Muscle layer of duodenum (tissue), 2 donors: ENCODE measurements around the gene TMEM140.
"Not testable (repeated sequence)": the region's sequence is repeated elsewhere in the genome, so short reads cannot be mapped to it uniquely, and the experiment has no call there.

Experiments
- H3K27ac ChIP-seq: one replicate; pipeline ENCODE4 v1.7.0; 2013; ENCODE audit warnings: mild to moderate bottlenecking, low read length
- H3K27me3 ChIP-seq: one replicate; pipeline ENCODE4 v1.7.0; 2013; ENCODE audit warnings: low read depth, mild to moderate bottlenecking, control low read depth, low read length
- H3K36me3 ChIP-seq, 2 donors: one replicate each; pipeline ENCODE4 v1.7.0; 2013; ENCODE audit warnings: low read length in 2 of 2, control low read depth in 1 of 2, mild to moderate bottlenecking in 1 of 2; ENCODE audit not compliant: insufficient read depth in 2 of 2, control insufficient read depth in 1 of 2
- H3K4me1 ChIP-seq, 2 donors: one replicate each; pipeline ENCODE4 v1.7.0; 2013; ENCODE audit warnings: low read length in 2 of 2, mild to moderate bottlenecking in 2 of 2, control low read depth in 1 of 2, moderate library complexity in 1 of 2; ENCODE audit not compliant: insufficient read depth in 2 of 2, control insufficient read depth in 1 of 2
- H3K4me3 ChIP-seq, 2 donors: one replicate each; pipeline ENCODE4 v1.7.0; 2013; ENCODE audit warnings: low read length in 2 of 2, low read depth in 1 of 2, mild to moderate bottlenecking in 1 of 2
- H3K9me3 ChIP-seq, 2 donors: one replicate each; pipeline ENCODE4 v1.7.0; 2013; ENCODE audit warnings: low read length in 2 of 2, control low read depth in 1 of 2, mild to moderate bottlenecking in 1 of 2; ENCODE audit not compliant: control insufficient read depth in 1 of 2
- donor health status: healthy.

The TMEM140 gene

DNA sequence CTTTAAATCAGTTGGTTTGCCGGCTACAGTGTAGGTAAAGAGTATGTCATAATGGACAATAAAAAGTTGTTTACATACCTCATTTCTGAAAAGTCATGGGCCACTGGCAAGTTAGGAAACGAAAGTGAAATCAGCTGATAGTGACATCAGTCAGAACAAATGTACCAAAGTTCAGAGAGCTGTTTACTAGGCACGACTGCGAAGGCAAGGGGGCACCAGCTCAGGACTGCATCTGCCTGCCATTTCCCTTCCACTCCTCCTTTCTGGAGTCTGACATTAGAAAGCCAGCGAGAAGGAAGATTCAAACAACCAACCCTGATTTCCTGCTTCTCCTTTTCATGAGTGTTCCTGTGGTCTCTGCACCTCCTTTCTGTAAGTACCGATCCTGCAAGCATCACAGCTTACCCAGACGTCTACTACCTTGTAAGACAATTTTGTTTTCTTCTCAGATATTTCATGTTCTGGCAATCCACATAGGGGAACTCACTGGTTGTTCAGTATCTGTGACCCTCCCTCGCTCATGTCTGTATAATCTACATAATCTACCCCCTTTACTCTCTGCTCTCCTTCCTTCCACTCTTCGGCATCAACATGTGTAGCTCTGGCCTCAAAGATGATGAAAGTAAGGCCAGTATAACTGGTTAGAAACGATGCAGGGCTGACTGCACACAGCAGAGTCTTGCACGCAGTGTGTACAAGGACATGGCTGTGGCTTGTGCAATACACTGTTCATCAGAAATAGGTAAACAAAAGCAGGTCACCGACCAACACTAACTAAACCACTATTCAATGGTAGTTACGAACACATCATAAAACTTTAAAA lies at the start of gene TMEM140:
TSS of gene TMEM140 (plus strand) at position 174 of the 823 bp plus-strand sequence. CDS start 16,370 bp downstream, outside the sequence.
- H3K36me3 ChIP-seq = peaks cover 0 to 10% of the 10 kb centered on the region in 2 donors
- H3K27ac ChIP-seq = peak within 1 kb of the TSS; percentile 100
- no peaks in the 10 kb centered on the region for H3K9me3 ChIP-seq
- H3K4me3 ChIP-seq = peak within 1 kb of the TSS; percentile 71 to 94
- no peaks in the 10 kb centered on the region for H3K27me3 ChIP-seq
- peaks cover 5 to 7% of the 10 kb centered on the region in 2 donors for H3K4me1 ChIP-seq

DNA sequence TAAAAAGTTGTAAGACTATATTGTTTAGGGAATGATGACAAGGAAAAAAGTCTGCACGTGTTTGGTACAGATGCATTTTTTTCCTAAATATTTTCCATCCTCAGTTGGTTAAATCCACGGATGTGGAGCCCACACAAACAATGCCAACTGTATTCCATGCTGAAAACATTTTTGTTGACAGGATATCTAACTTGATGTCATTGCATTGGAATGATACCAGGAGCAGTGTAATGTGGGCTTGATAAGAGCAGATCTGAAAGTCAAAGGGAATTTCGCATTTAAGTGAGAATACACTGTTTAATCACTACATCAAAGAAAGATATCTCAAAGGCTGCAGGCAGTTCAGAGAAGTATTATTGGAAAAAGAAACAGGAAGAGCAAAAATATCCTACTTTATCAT lies 49.5 kb upstream of the TMEM140 start:
- H3K9me3 ChIP-seq = no peaks in the 10 kb centered on the region
- H3K27me3 ChIP-seq = no peaks in the 10 kb centered on the region

DNA sequence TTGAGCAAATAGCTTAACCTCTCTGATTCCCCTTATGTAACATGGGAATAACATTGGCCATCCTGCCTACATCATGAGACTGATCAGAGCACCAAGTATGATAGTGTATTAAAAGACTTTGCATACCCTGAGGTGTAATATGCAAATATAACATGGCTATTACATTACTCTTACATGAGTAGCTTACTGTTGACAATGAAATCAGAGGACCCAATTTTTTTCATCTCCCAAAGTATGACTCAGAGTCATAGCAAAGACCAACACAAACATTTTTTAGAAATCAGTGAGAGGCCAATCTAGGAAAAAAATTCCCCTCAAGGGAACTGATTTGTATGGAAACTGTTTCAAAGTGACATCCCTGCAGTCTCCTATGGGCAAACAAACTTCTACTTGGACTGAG lies 47.0 kb upstream of the TMEM140 start:
- Histone ChIP-seq H3K27me3 (no peaks in the 10 kb centered on the region), H3K4me1 (no peaks in the 10 kb centered on the region), H3K9me3 (peaks cover 0 to under 1% of the 10 kb centered on the region in 2 donors), H3K4me3 (no peak overlapping the region), H3K27ac (no peak overlapping the region), H3K36me3 (no peaks in the 10 kb centered on the region)

More for the DNA sequence above, 49.5 kb upstream of the TMEM140 start:
- no peak overlapping the region for H3K27ac ChIP-seq
- no peaks in the 10 kb centered on the region for H3K4me1 ChIP-seq
- H3K4me3 ChIP-seq = no peak overlapping the region
- no peaks in the 10 kb centered on the region for H3K36me3 ChIP-seq

- no peaks in the 10 kb centered on the region for H3K4me1 ChIP-seq
- peaks cover 0 to 2% of the 10 kb centered on the region in 2 donors for H3K9me3 ChIP-seq
- no peaks in the 10 kb centered on the region for H3K36me3 ChIP-seq
- no peak overlapping the region for H3K4me3 ChIP-seq
- H3K27ac ChIP-seq = no peak overlapping the region
- H3K27me3 ChIP-seq = no peaks in the 10 kb centered on the region
These were observed 45.5 kb upstream of the TMEM140 start for GRCh38 chr7:135102372-135102771.

DNA sequence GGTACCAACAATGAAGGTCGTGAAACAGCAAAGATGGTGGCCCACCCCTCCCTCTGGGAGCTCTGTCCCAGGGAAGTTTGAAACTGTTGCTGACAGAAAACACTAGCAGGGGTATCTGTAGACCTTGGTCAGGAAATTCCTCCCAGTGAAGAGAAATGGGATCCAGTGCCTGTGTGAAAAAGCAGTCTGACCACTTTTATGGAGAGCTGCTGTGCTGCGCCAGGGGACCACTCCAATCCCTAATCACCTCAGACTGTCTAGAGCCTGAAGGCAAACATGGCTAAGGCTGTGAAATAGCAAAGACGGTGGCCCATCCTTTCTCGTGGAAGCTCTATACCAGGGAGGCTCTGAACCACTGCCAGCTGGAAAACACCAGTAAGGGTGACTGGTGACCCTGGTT lies 38.3 kb upstream of the TMEM140 start:
- H3K27ac ChIP-seq = no peak overlapping the region
- no peak overlapping the region for H3K4me3 ChIP-seq
- no peaks in the 10 kb centered on the region for H3K36me3 ChIP-seq
- no peaks in the 10 kb centered on the region for H3K4me1 ChIP-seq
- H3K27me3 ChIP-seq = no peaks in the 10 kb centered on the region
- H3K9me3 ChIP-seq = peaks cover 0 to 2% of the 10 kb centered on the region in 2 donors

DNA sequence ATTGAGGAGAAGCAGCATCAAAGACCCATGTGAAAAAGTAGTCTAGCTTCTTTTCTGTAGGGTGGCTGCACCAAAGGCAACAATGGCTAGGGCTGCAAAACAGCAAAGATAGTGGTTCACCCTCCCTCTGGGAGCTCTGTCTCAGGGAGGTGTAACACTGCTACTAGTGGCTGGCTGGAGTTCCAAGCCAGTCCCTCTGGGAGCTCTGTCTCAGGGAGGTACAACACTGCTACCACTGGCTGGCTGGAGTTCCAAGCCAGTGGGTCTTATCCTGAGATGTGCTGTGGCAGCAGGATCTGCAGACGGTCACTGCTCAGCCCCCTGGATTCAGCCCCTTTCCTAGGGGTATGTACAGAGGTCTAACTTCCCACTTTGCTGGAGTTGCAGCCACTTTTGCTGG lies 37.9 kb upstream of the TMEM140 start:
- no peaks in the 10 kb centered on the region for H3K36me3 ChIP-seq

GRCh38 chr7:135111379-135111778 lies 36.5 kb upstream of the TMEM140 start:
- H3K27me3 ChIP-seq = no peaks in the 10 kb centered on the region

More for the DNA sequence above, 37.9 kb upstream of the TMEM140 start:
- H3K27me3 ChIP-seq = no peaks in the 10 kb centered on the region
- H3K4me3 ChIP-seq = no peak overlapping the region
- no peaks in the 10 kb centered on the region for H3K4me1 ChIP-seq
- no peak overlapping the region for H3K27ac ChIP-seq
- peaks cover 0 to 2% of the 10 kb centered on the region in 2 donors for H3K9me3 ChIP-seq

DNA sequence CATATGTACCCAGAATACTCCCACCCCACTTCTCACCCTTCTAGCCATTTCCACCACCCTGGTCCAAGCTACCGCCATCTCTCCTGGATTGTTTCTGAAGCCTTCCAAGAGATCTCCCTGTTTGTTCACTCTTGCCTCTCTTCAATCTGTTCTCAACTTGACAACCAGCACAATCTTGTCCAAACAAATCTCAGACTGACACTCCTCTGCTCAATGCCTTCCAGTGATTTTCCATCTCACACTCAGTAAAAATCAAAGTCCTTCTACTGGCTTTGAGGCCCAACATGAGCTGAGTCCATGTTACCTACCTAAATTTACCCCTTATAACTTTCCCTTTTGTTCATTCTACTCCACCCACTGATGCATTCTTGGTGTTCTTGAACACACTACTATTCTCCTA lies 33.2 kb upstream of the TMEM140 start:
- no peak overlapping the region for H3K4me3 ChIP-seq
- H3K36me3 ChIP-seq = no peaks in the 10 kb centered on the region
- H3K27ac ChIP-seq = no peak overlapping the region
- no peaks in the 10 kb centered on the region for H3K4me1 ChIP-seq
- no peaks in the 10 kb centered on the region for H3K27me3 ChIP-seq
- no peaks in the 10 kb centered on the region for H3K9me3 ChIP-seq

More at GRCh38 chr7:135111379-135111778, 36.5 kb upstream of the TMEM140 start:
- Histone ChIP-seq H3K4me1 (no peaks in the 10 kb centered on the region), H3K27ac (no peak overlapping the region), H3K36me3 (no peaks in the 10 kb centered on the region), H3K9me3 (no peaks in the 10 kb centered on the region), H3K4me3 (no peak overlapping the region)

DNA sequence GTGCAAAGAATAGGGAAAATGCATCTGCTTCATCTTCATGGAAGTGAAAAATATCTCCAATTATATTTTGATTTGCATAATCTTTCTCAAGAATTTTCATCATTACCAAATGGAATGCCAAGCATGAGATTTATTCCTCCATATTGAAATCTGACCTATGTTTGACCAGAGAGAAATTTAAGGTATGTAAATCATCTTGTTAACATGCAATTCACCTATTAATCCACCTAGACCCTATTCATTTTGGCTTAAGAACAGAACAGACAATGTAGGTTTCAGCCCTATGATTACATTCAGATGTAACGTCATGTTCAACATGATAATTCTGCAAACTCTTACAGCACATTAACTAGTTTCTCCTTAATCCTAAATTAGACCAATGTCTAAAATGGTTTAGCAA lies 30.8 kb upstream of the TMEM140 start:
- H3K4me1 ChIP-seq = no peaks in the 10 kb centered on the region
- H3K27ac ChIP-seq = no peak overlapping the region
- H3K27me3 ChIP-seq = no peaks in the 10 kb centered on the region
- H3K4me3 ChIP-seq = no peak overlapping the region
- H3K9me3 ChIP-seq = peaks cover 0 to 2% of the 10 kb centered on the region in 2 donors
- no peaks in the 10 kb centered on the region for H3K36me3 ChIP-seq

DNA sequence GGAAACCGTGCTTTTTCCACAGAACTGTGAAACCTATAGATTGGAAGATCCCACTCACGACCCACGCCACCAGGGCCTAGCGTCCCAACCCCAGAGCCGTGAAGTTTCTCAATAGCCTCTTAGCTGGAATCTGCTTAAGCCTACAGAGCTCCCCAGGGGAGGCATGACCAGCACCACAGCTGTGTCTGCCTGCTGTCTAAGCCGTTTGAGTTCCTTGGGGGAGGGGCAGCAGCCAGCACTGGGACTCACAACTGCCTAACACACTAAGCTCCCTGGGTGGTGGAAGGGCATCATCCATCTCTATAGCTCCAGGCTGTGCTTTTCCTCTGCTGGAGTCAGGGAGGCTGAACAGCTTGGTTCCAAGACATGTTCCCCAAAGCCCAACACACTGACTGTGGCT lies 26.0 kb upstream of the TMEM140 start:
- Histone ChIP-seq H3K36me3 (no peaks in the 10 kb centered on the region), H3K4me3 (no peak overlapping the region), H3K4me1 (no peaks in the 10 kb centered on the region), H3K9me3 (peaks cover 0 to 4% of the 10 kb centered on the region in 2 donors), H3K27me3 (no peaks in the 10 kb centered on the region), H3K27ac (no peak overlapping the region)

- H3K4me1 ChIP-seq, H3K9me3 ChIP-seq, H3K36me3 ChIP-seq, H3K27ac ChIP-seq, H3K4me3 ChIP-seq, H3K27me3 ChIP-seq: not testable (repeated sequence)
These were observed 23.2 kb upstream of the TMEM140 start for GRCh38 chr7:135124631-135125030.

DNA sequence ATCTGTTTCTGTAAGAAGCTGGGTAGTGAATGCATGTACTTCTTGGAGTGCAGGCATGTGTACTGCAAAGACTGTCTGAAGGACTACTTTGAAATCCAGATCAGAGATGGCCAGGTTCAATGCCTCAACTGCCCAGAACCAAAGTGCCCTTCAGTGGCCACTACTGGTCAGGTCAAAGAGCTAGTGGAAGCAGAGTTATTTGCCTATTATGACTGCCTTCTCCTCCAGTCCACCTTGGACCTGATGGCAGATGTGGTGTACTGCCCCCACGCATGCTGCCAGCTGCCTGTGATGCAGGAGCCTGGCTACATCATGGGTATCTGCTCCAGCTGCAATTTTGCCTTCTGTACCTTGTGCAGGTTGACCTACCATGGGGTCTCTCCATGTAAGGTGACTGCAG lies 18.9 kb upstream of the TMEM140 start:
- H3K36me3 ChIP-seq = no peaks in the 10 kb centered on the region
- no peak overlapping the region for H3K27ac ChIP-seq
- peaks cover 0 to 5% of the 10 kb centered on the region in 2 donors for H3K9me3 ChIP-seq
- no peak overlapping the region for H3K4me3 ChIP-seq
- H3K4me1 ChIP-seq = no peaks in the 10 kb centered on the region
- H3K27me3 ChIP-seq = no peaks in the 10 kb centered on the region
